ENCODE results near the gene ENGASE.

The ENGASE gene

GRCh38 chr17:79064026-79064425 is 10.6 kb upstream of the ENGASE start:
- no peak for DNase-seq (ENCODE audit: extremely low spot score)
- POLR2A ChIA-PET: no interaction called here
- CTCF ChIA-PET: no interaction called here
- TF ChIP-seq ARNT (IDR thresholded peaks at IDR 0.05) (no peak), SUZ12 (IDR thresholded peaks at IDR 0.05) (no peak), FOXK2 (IDR thresholded peaks at IDR 0.05) (no peak), ZNF384 (IDR thresholded peaks at IDR 0.05) (no peak), PKNOX1 (IDR thresholded peaks at IDR 0.05) (no peak), TARDBP (IDR thresholded peaks at IDR 0.05) (no peak), L3MBTL2 (conservative IDR thresholded peaks at IDR 0.05) (no peak), FOXM1 (IDR thresholded peaks at IDR 0.05; ENCODE audit: borderline replicate concordance) (no peak), CTBP1 (IDR thresholded peaks at IDR 0.05; ENCODE audit: borderline replicate concordance) (no peak), SP1 (IDR thresholded peaks at IDR 0.05) (no peak)

- POLR2A ChIA-PET: no interaction called here
- DNase-seq (ENCODE audit: extremely low spot score): no peak
- CTCF ChIA-PET: interaction anchor here (0.6 to 1.4 kb wide), 6 partner anchors 9 to 336 kb away, joined by 3 to 4 read pairs (median 3); partner anchors contain the start of gene ENGASE
- TF ChIP-seq NFRKB (IDR thresholded peaks at IDR 0.05) (no peak), BHLHE40 (IDR thresholded peaks at IDR 0.05; ENCODE audit: borderline replicate concordance) (no peak), ELF4 (IDR thresholded peaks at IDR 0.05) (no peak), FOXM1 (IDR thresholded peaks at IDR 0.05; ENCODE audit: borderline replicate concordance) (no peak), L3MBTL2 (conservative IDR thresholded peaks at IDR 0.05) (peak; percentile 48; the same call in 1 of the 2 replicates), ARNT (IDR thresholded peaks at IDR 0.05) (no peak), FOXK2 (IDR thresholded peaks at IDR 0.05) (no peak), PKNOX1 (IDR thresholded peaks at IDR 0.05) (no peak)
Observed at GRCh38 chr17:79065105-79065670, 9.4 kb upstream of the ENGASE start.

- TF ChIP-seq CTBP1 (IDR thresholded peaks at IDR 0.05; ENCODE audit: borderline replicate concordance): no peak
- no peak for TF ChIP-seq FOXK2 (IDR thresholded peaks at IDR 0.05)
- TF ChIP-seq ELF4 (IDR thresholded peaks at IDR 0.05): no peak
- TF ChIP-seq SUZ12 (IDR thresholded peaks at IDR 0.05): no peak
- no peak for TF ChIP-seq FOXA1 (IDR thresholded peaks at IDR 0.05)
- TF ChIP-seq HDGF (IDR thresholded peaks at IDR 0.05; ENCODE audit: borderline replicate concordance): no peak
- no peak for TF ChIP-seq LEF1 (IDR thresholded peaks at IDR 0.05; ENCODE audit: borderline replicate concordance)
- TF ChIP-seq BHLHE40 (IDR thresholded peaks at IDR 0.05; ENCODE audit: borderline replicate concordance): no peak
- TF ChIP-seq ARNT (IDR thresholded peaks at IDR 0.05): no peak
- TF ChIP-seq SP1 (IDR thresholded peaks at IDR 0.05): no peak
- TF ChIP-seq NFRKB (IDR thresholded peaks at IDR 0.05): no peak
- TF ChIP-seq PKNOX1 (IDR thresholded peaks at IDR 0.05): no peak
- no peak for TF ChIP-seq ZNF384 (IDR thresholded peaks at IDR 0.05)
- no peak for TF ChIP-seq FOXM1 (IDR thresholded peaks at IDR 0.05; ENCODE audit: borderline replicate concordance)
- no peak for TF ChIP-seq TARDBP (IDR thresholded peaks at IDR 0.05)
- no peak for TF ChIP-seq L3MBTL2 (conservative IDR thresholded peaks at IDR 0.05)
- CTCF ChIA-PET: interaction anchor here (0.6 to 1.3 kb wide), 6 partner anchors 16 to 856 kb away, joined by 3 to 4 read pairs (median 4); no protein-coding TSS in a partner anchor
- POLR2A ChIA-PET: interaction anchor here (0.6 kb wide), 1 partner anchor 341 kb away, joined by 3 read pairs; no protein-coding TSS in a partner anchor
- no peak for DNase-seq (ENCODE audit: extremely low spot score)
Observed at GRCh38 chr17:79066963-79067362, 7.7 kb upstream of the ENGASE start.

GRCh38 chr17:79070266-79070880 is 4.3 kb upstream of the ENGASE start:
- no peak for DNase-seq (ENCODE audit: extremely low spot score)
- POLR2A ChIA-PET: no interaction called here
- CTCF ChIA-PET: interaction anchor here (1.0 kb wide), 1 partner anchor 45 kb away, joined by 3 read pairs; no protein-coding TSS in a partner anchor
- no peak for TF ChIP-seq HDGF (IDR thresholded peaks at IDR 0.05; ENCODE audit: borderline replicate concordance)
- no peak for TF ChIP-seq ZNF384 (IDR thresholded peaks at IDR 0.05)
- no peak for TF ChIP-seq SP1 (IDR thresholded peaks at IDR 0.05)
- no peak for TF ChIP-seq LEF1 (IDR thresholded peaks at IDR 0.05; ENCODE audit: borderline replicate concordance)
- TF ChIP-seq FOXK2 (IDR thresholded peaks at IDR 0.05): no peak
- no peak for TF ChIP-seq BHLHE40 (IDR thresholded peaks at IDR 0.05; ENCODE audit: borderline replicate concordance)
- TF ChIP-seq ARNT (IDR thresholded peaks at IDR 0.05): no peak
- TF ChIP-seq FOXA1 (IDR thresholded peaks at IDR 0.05): no peak
- TF ChIP-seq FOXM1 (IDR thresholded peaks at IDR 0.05; ENCODE audit: borderline replicate concordance): no peak
- TF ChIP-seq NFRKB (IDR thresholded peaks at IDR 0.05): no peak
- TF ChIP-seq SUZ12 (IDR thresholded peaks at IDR 0.05): no peak
- no peak for TF ChIP-seq L3MBTL2 (conservative IDR thresholded peaks at IDR 0.05)
- TF ChIP-seq ELF4 (IDR thresholded peaks at IDR 0.05): no peak
- TF ChIP-seq TARDBP (IDR thresholded peaks at IDR 0.05): no peak
- TF ChIP-seq PKNOX1 (IDR thresholded peaks at IDR 0.05): no peak
- no peak for TF ChIP-seq CTBP1 (IDR thresholded peaks at IDR 0.05; ENCODE audit: borderline replicate concordance)

- POLR2A ChIA-PET: no interaction called here
- CTCF ChIA-PET: no interaction called here
- DNase-seq (ENCODE audit: extremely low spot score): no peak
- TF ChIP-seq CTBP1 (IDR thresholded peaks at IDR 0.05; ENCODE audit: borderline replicate concordance) (no peak), NFRKB (IDR thresholded peaks at IDR 0.05) (no peak), ARNT (IDR thresholded peaks at IDR 0.05) (no peak), LEF1 (IDR thresholded peaks at IDR 0.05; ENCODE audit: borderline replicate concordance) (no peak), FOXA1 (IDR thresholded peaks at IDR 0.05) (no peak), PKNOX1 (IDR thresholded peaks at IDR 0.05) (no peak), L3MBTL2 (conservative IDR thresholded peaks at IDR 0.05) (no peak), ZNF384 (IDR thresholded peaks at IDR 0.05) (no peak), SP1 (IDR thresholded peaks at IDR 0.05) (no peak), FOXM1 (IDR thresholded peaks at IDR 0.05; ENCODE audit: borderline replicate concordance) (no peak), BHLHE40 (IDR thresholded peaks at IDR 0.05; ENCODE audit: borderline replicate concordance) (no peak), SUZ12 (IDR thresholded peaks at IDR 0.05) (no peak), TARDBP (IDR thresholded peaks at IDR 0.05) (no peak), FOXK2 (IDR thresholded peaks at IDR 0.05) (no peak), HDGF (IDR thresholded peaks at IDR 0.05; ENCODE audit: borderline replicate concordance) (no peak), ELF4 (IDR thresholded peaks at IDR 0.05) (no peak)
Observed at GRCh38 chr17:79071161-79071740, 3.4 kb upstream of the ENGASE start.
